Hepatocyte (in vitro differentiated cells): Measurements from ENCODE around the gene MYBPH. TPM values are rescaled to one million over a fixed set of nuclear protein-coding genes. Genes with fewer than 3 reads are reported as not detected.

Experiments
- DNase-seq: peaks from one replicate; pipeline ENCODE4 v3.0.0-alpha.2; 2016; ENCODE audit warnings: low spot score
- H2AFZ ChIP-seq: fragments of 200-600 bp; sonication (generic); 2 replicates; pipeline ENCODE4 v1.6.0; 2016; ENCODE audit warnings: antibody characterized with exemption, mild to moderate bottlenecking
- H3K27ac ChIP-seq: fragments of 200-600 bp; sonication (generic); 2 replicates; pipeline ENCODE4 v1.5.1; 2016; ENCODE audit warnings: mild to moderate bottlenecking
- H3K27me3 ChIP-seq: fragments of 200-600 bp; sonication (generic); 2 replicates; pipeline ENCODE4 v1.6.1; 2016
- H3K36me3 ChIP-seq: fragments of 200-600 bp; sonication (generic); replicated peaks from 2 replicates; pipeline ENCODE4 v1.5.1; 2016; ENCODE audit warnings: low read depth; ENCODE audit not compliant: insufficient read depth
- H3K4me1 ChIP-seq: fragments of 200-600 bp; sonication (generic); 2 replicates; pipeline ENCODE4 v1.5.1; 2016; ENCODE audit warnings: mild to moderate bottlenecking, moderate library complexity; ENCODE audit not compliant: insufficient read depth
- H3K4me2 ChIP-seq: fragments of 200-600 bp; sonication (generic); 2 replicates; pipeline ENCODE4 v1.6.0; 2016
- H3K4me3 ChIP-seq: fragments of 200-600 bp; sonication (generic); 2 replicates; pipeline ENCODE4 v1.5.1; 2016; ENCODE audit warnings: mild to moderate bottlenecking
- H3K79me2 ChIP-seq: fragments of 200-600 bp; sonication (generic); 2 replicates; pipeline ENCODE4 v1.6.0; 2017; ENCODE audit warnings: mild to moderate bottlenecking
- H3K9me2 ChIP-seq: fragments of 200-600 bp; sonication (generic); replicated peaks from 2 replicates; pipeline ENCODE4 v1.6.0; 2017; ENCODE audit warnings: mild to moderate bottlenecking; ENCODE audit not compliant: insufficient read depth
- H3K9me3 ChIP-seq: fragments of 200-600 bp; sonication (generic); 2 replicates; pipeline ENCODE4 v1.5.1; 2016; ENCODE audit warnings: low read depth, mild to moderate bottlenecking
- H4K20me1 ChIP-seq: fragments of 200-600 bp; sonication (generic); 2 replicates; pipeline ENCODE4 v1.6.0; 2016; ENCODE audit warnings: mild to moderate bottlenecking; ENCODE audit not compliant: insufficient read depth, poor library complexity, severe bottlenecking
- EZH2 ChIP-seq: fragments of 200-600 bp; sonication (generic); IDR thresholded peaks from 2 replicates; pipeline ENCODE4 v1.6.1; 2016; ENCODE audit warnings: antibody characterized with exemption, mild to moderate bottlenecking, borderline replicate concordance
- EZH2phosphoT487 ChIP-seq: fragments of 200-600 bp; sonication (generic); IDR thresholded peaks from one replicate; pipeline ENCODE4 v1.6.1; 2018; ENCODE audit warnings: antibody characterized with exemption, mild to moderate bottlenecking, low read depth, moderate library complexity; ENCODE audit not compliant: unreplicated experiment, severe bottlenecking
- WGBS: methylation state at CpG from one replicate; pipeline ENCODE4 v1.1.6; 2016; ENCODE audit warnings: low lambda C conversion rate; ENCODE audit errors: missing lambda C conversion rate; 5-methylcytosine and 5-hydroxymethylcytosine counted together
- polyA plus RNA-seq: library from polyadenylated mRNA; unstranded; fragments of >200 nt; fragmentation: Nextera tagmentation; extraction: Ambion mirVana; gene quantifications from 2 replicates; pipeline ENCODE4 v1.2.1, GENCODE V29; 2016
- total RNA-seq: library from RNA; depleted of rRNA; stranded (reverse); fragments of >200 nt; gene quantifications from 2 replicates; pipeline ENCODE4 v1.2.3, GENCODE V29; 2014
- TF ChIP-seq, protein P1 (sequence below): fragments of 200-600 bp; sonication (generic); IDR thresholded peaks from 2 replicates; pipeline ENCODE4 v1.5.1; 2016; ENCODE audit warnings: antibody characterized with exemption, mild to moderate bottlenecking; ENCODE audit not compliant: poor library complexity

MYBPH gene
- total and polyA plus RNA-seq, 2 experiments from 2014 or later = 0.70 TPM; not detected in 1

DNA sequence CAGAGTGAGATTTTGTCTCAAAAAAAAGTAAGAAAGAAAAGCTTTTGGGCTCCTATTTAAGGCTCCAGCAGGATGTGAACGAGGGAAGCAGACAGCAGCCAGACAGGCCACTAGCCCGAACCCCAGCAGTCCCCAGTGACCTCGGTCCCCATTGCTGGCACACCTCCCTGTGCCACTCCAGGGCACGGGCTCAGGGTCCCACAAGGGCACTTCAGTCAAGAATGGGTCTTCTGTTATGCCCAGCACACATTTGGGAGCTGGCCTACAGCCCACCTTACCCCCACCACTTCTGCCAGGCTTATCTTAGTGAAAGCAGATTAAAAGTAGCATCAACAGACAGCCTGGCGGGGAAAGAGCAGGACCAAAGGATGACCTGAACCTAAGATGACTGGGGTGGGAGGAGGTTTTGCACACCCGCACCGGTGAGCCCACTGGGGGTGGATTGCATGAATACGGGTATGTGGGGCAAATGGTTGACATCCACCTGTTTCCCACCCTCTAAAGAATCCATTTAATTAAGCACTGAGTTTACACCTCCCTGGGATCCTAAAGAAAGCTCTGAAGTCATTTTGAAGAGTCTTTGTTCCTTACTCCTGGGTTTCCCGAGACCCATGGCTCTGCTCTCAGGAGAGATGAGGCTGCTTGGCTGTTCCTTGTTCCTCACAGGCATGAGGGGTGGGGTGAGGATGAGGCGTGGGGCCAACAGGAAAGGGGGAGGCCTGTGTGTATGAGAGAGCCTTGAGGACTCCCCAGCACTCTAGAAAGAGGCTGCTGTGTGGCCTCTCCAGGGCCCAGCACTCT lies 6.2 kb upstream of the MYBPH start:
- no peak overlapping the region for H3K4me3 ChIP-seq
- no peak overlapping the region for H3K4me2 ChIP-seq
- 84% methylated on average over 10 of the region's 10 CpGs for WGBS
- no peak for DNase-seq
- peaks cover 19% of the 10 kb centered on the region for H3K4me1 ChIP-seq
- H3K79me2 ChIP-seq = no peaks in the 10 kb centered on the region
- H3K9me2 ChIP-seq = no peaks in the 10 kb centered on the region
- H2AFZ ChIP-seq = no peak overlapping the region
- no peak overlapping the region for H3K27ac ChIP-seq
- H4K20me1 ChIP-seq = no peaks in the 10 kb centered on the region
- TF ChIP-seq EZH2 (no peak), EZH2phosphoT487 (no peak)
- TF ChIP-seq, protein P1, sequence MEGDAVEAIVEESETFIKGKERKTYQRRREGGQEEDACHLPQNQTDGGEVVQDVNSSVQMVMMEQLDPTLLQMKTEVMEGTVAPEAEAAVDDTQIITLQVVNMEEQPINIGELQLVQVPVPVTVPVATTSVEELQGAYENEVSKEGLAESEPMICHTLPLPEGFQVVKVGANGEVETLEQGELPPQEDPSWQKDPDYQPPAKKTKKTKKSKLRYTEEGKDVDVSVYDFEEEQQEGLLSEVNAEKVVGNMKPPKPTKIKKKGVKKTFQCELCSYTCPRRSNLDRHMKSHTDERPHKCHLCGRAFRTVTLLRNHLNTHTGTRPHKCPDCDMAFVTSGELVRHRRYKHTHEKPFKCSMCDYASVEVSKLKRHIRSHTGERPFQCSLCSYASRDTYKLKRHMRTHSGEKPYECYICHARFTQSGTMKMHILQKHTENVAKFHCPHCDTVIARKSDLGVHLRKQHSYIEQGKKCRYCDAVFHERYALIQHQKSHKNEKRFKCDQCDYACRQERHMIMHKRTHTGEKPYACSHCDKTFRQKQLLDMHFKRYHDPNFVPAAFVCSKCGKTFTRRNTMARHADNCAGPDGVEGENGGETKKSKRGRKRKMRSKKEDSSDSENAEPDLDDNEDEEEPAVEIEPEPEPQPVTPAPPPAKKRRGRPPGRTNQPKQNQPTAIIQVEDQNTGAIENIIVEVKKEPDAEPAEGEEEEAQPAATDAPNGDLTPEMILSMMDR = no peak
- no peaks in the 10 kb centered on the region for H3K27me3 ChIP-seq
- no peaks in the 10 kb centered on the region for H3K9me3 ChIP-seq
- no peaks in the 10 kb centered on the region for H3K36me3 ChIP-seq

DNA sequence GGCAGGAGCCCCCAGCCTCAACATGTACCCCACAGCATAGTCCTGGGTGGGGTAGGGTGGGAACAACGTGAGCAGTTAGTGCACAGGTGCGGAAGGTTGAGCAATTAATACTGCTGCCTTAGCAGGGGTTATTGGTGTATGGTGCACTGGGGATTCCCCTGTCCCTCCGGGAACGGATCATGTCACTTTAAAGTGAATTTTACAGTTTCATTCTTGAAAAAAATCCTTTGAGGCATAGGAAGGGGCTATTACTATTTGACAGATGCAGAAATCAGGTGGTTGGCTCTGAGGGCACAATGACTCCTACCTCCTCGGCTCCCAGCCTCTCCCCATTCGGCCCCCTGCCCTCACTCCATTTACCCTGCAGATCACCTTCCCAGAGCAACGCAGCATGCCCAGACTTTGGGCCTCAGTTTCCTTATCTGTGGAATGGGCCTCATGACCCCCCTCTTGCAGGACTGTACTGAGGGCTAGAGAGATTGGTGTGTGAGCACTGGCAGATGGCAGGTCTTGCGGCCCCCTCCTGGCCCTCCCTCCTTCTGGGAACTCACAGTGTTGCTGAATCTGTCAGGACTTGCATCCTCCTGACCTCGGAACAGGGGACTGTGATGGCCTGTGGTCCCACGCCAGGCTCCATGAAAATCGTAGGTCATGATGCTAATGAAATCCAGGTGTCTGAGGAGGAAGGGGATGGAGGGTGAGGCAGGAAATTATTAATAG lies 5.1 kb upstream of the MYBPH start:
- H3K4me1 ChIP-seq = peaks cover 14% of the 10 kb centered on the region
- H3K27ac ChIP-seq = no peak overlapping the region
- no peak overlapping the region for H3K4me3 ChIP-seq
- no peak overlapping the region for H3K4me2 ChIP-seq
- H4K20me1 ChIP-seq = no peaks in the 10 kb centered on the region
- no peaks in the 10 kb centered on the region for H3K9me3 ChIP-seq
- WGBS = 85% methylated on average over 11 of the region's 11 CpGs
- no peaks in the 10 kb centered on the region for H3K36me3 ChIP-seq
- H3K79me2 ChIP-seq = no peaks in the 10 kb centered on the region
- H2AFZ ChIP-seq = no peak overlapping the region
- no peak for DNase-seq
- TF ChIP-seq, protein P1 = no peak
- TF ChIP-seq EZH2 (no peak), EZH2phosphoT487 (no peak)
- H3K9me2 ChIP-seq = no peaks in the 10 kb centered on the region
- no peaks in the 10 kb centered on the region for H3K27me3 ChIP-seq

DNA sequence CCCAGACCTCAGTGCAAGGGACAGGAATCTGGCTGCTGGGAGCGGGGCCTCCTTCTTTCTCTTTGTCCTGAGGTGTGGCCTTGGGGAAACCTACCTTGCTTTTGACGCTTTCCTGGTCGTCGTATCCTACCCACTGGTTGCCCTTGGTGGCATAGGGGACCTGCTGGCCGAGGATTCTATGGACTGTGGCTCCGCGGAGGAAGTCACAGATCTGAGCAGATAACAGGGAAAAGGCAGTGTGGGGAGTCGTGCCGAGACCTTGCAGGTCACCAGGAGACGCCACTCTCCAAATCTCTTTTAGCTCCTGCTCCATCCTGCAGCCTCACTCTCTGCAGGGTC lies 4.0 kb upstream of the MYBPH start:
- no peaks in the 10 kb centered on the region for H3K9me3 ChIP-seq
- H4K20me1 ChIP-seq = no peaks in the 10 kb centered on the region
- WGBS = 84% methylated on average over 10 of the region's 10 CpGs
- H3K4me2 ChIP-seq = no peak overlapping the region
- TF ChIP-seq EZH2 (no peak), EZH2phosphoT487 (no peak)
- TF ChIP-seq, protein P1 = no peak
- no peaks in the 10 kb centered on the region for H3K36me3 ChIP-seq
- H3K4me3 ChIP-seq = no peak overlapping the region
- no peak for DNase-seq
- no peak overlapping the region for H3K27ac ChIP-seq
- peaks cover 14% of the 10 kb centered on the region for H3K4me1 ChIP-seq
- no peaks in the 10 kb centered on the region for H3K9me2 ChIP-seq
- H3K27me3 ChIP-seq = no peaks in the 10 kb centered on the region
- H3K79me2 ChIP-seq = no peaks in the 10 kb centered on the region
- H2AFZ ChIP-seq = no peak overlapping the region
